ENCODE measurements around the gene CEP55. TPM values are rescaled to one million over a fixed set of nuclear protein-coding genes. Genes with fewer than 3 reads are reported as not detected.

The CEP55 gene
- total RNA-seq, 2 experiments from 2014 or later: 44.6 to 45.0 TPM

- Mint-ChIP-seq H3K27me3 (peaks cover 15% of the 10 kb centered on the region), H3K36me3 (ENCODE audit: low read depth) (no peaks in the 10 kb centered on the region), H3K27ac (no peak overlapping the region), H3K9me3 (no peaks in the 10 kb centered on the region), H3K4me3 (no peak overlapping the region), H3K4me1 (ENCODE audit: low read depth) (no peaks in the 10 kb centered on the region)
- ChIA-PET POLR2A (interaction anchor here (1.7 kb wide), 1 partner anchor 9 kb away, joined by 8 read pairs; the partner anchor contains the start of gene MYOF), CTCF (interaction anchor here (0.5 to 21.5 kb wide), 8 partner anchors 9 to 139 kb away, joined by 3 to 595 read pairs (median 4); partner anchors contain the start of gene MYOF)
- ATAC-seq (no peak), DNase-seq (no peak)
- TF ChIP-seq CTCF (IDR thresholded peaks at IDR 0.05): no peak
- intact Hi-C loops (cut with micrococcal nuclease): no loop called here
Measured at GRCh38 chr10:93491602-93492121, 4.8 kb upstream of the CEP55 start.

GRCh38 chr10:93493162-93493561 lies 3.2 kb upstream of the CEP55 start:
- Mint-ChIP-seq H3K4me3 (no peak overlapping the region), H3K27me3 (peaks cover 15% of the 10 kb centered on the region), H3K9me3 (no peaks in the 10 kb centered on the region), H3K27ac (no peak overlapping the region), H3K36me3 (ENCODE audit: low read depth) (peaks cover 9% of the 10 kb centered on the region), H3K4me1 (ENCODE audit: low read depth) (peaks cover 7% of the 10 kb centered on the region)
- intact Hi-C loops (cut with micrococcal nuclease): no loop called here
- POLR2A ChIA-PET: interaction anchor here (1.7 kb wide), 1 partner anchor 11 kb away, joined by 8 read pairs; the partner anchor contains the start of gene MYOF
- DNase-seq (no peak), ATAC-seq (no peak)
- CTCF ChIA-PET: interaction anchor here (0.9 to 2.6 kb wide), 2 partner anchors 11 to 117 kb away, joined by 4 to 18 read pairs; partner anchors contain the start of gene MYOF
- no peak for TF ChIP-seq CTCF (IDR thresholded peaks at IDR 0.05)

- Mint-ChIP-seq H3K27ac (no peak overlapping the region), H3K4me1 (ENCODE audit: low read depth) (peaks cover 13% of the 10 kb centered on the region), H3K36me3 (ENCODE audit: low read depth) (peaks cover 10% of the 10 kb centered on the region), H3K27me3 (peaks cover 10% of the 10 kb centered on the region), H3K4me3 (no peak overlapping the region), H3K9me3 (no peaks in the 10 kb centered on the region)
- no peak for DNase-seq
- intact Hi-C loops (cut with micrococcal nuclease): no loop called here
- CTCF ChIA-PET: interaction anchor here (1.2 to 4.0 kb wide), 3 partner anchors 12 to 118 kb away, joined by 4 to 34 read pairs (median 23); partner anchors contain the start of gene MYOF
- no peak for TF ChIP-seq CTCF (IDR thresholded peaks at IDR 0.05)
- no peak for ATAC-seq
- POLR2A ChIA-PET: interaction anchor here (3.3 kb wide), 1 partner anchor 11 kb away, joined by 14 read pairs; the partner anchor contains the start of gene MYOF
Measured at GRCh38 chr10:93494494-93494893, 1.9 kb upstream of the CEP55 start.

GRCh38 chr10:93495654-93496321 lies 624 bp upstream of the CEP55 start:
- no peaks in the 10 kb centered on the region for H3K9me3 Mint-ChIP-seq
- ATAC-seq (peak; percentile 24), DNase-seq (peak; percentile 38)
- ChIA-PET CTCF (interaction anchor here (0.7 to 4.0 kb wide), 11 partner anchors 8 to 187 kb away, joined by 3 to 34 read pairs (median 4); partner anchors contain the start of gene MYOF), POLR2A (interaction anchor here (0.6 to 3.3 kb wide), 5 partner anchors 13 to 858 kb away, joined by 3 to 14 read pairs (median 4); partner anchors contain the start of genes FRA10AC1 and MYOF)
- peaks cover 7% of the 10 kb centered on the region for H3K27me3 Mint-ChIP-seq
- no peak for TF ChIP-seq CTCF (IDR thresholded peaks at IDR 0.05)
- peak overlapping the region; percentile 82 for H3K4me3 Mint-ChIP-seq
- peak overlapping the region; percentile 55 for H3K27ac Mint-ChIP-seq
- peaks cover 16% of the 10 kb centered on the region for H3K36me3 Mint-ChIP-seq (ENCODE audit: low read depth)
- intact Hi-C loops (cut with micrococcal nuclease): no loop called here
- H3K4me1 Mint-ChIP-seq (ENCODE audit: low read depth): peaks cover 13% of the 10 kb centered on the region

- DNase-seq: no peak
- peak overlapping the region; percentile 17 for H3K27ac Mint-ChIP-seq
- peaks cover 4% of the 10 kb centered on the region for H3K27me3 Mint-ChIP-seq
- no peaks in the 10 kb centered on the region for H3K9me3 Mint-ChIP-seq
- H3K4me3 Mint-ChIP-seq: peak overlapping the region; percentile 82
- intact Hi-C loops (cut with micrococcal nuclease): no loop called here
- POLR2A ChIA-PET: no interaction called here
- TF ChIP-seq CTCF (IDR thresholded peaks at IDR 0.05): no peak
- CTCF ChIA-PET: interaction anchor here (0.6 to 0.7 kb wide), 2 partner anchors 15 to 122 kb away, joined by 3 read pairs; no protein-coding TSS in a partner anchor
- H3K4me1 Mint-ChIP-seq (ENCODE audit: low read depth): peaks cover 19% of the 10 kb centered on the region
- peaks cover 20% of the 10 kb centered on the region for H3K36me3 Mint-ChIP-seq (ENCODE audit: low read depth)
- no peak for ATAC-seq
Measured at GRCh38 chr10:93498166-93498565, 1.8 kb downstream of the CEP55 start.
